Hepatocyte (in vitro differentiated cells): ENCODE results near the gene ADAD2.

ENCODE experiments used
- EZH2 ChIP-seq: fragments of 200-600 bp; sonication (generic); IDR thresholded peaks from 2 replicates; pipeline ENCODE4 v1.6.1; 2016; ENCODE audit warnings: antibody characterized with exemption, mild to moderate bottlenecking, borderline replicate concordance
- TF ChIP-seq, protein P1 (sequence below): fragments of 200-600 bp; sonication (generic); IDR thresholded peaks from 2 replicates; pipeline ENCODE4 v1.5.1; 2016; ENCODE audit warnings: antibody characterized with exemption, mild to moderate bottlenecking; ENCODE audit not compliant: poor library complexity

GRCh38 chr16:84159007-84159406, 31.9 kb upstream of the ADAD2 start:
- TF ChIP-seq, protein P1, sequence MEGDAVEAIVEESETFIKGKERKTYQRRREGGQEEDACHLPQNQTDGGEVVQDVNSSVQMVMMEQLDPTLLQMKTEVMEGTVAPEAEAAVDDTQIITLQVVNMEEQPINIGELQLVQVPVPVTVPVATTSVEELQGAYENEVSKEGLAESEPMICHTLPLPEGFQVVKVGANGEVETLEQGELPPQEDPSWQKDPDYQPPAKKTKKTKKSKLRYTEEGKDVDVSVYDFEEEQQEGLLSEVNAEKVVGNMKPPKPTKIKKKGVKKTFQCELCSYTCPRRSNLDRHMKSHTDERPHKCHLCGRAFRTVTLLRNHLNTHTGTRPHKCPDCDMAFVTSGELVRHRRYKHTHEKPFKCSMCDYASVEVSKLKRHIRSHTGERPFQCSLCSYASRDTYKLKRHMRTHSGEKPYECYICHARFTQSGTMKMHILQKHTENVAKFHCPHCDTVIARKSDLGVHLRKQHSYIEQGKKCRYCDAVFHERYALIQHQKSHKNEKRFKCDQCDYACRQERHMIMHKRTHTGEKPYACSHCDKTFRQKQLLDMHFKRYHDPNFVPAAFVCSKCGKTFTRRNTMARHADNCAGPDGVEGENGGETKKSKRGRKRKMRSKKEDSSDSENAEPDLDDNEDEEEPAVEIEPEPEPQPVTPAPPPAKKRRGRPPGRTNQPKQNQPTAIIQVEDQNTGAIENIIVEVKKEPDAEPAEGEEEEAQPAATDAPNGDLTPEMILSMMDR: no peak
- TF ChIP-seq EZH2: no peak
